GM21529 (cell line): ENCODE results near the gene CH25H.
A peak's percentile ranks its signal among the peaks of the same experiment; 100 is the strongest.
"Not testable (repeated sequence)": the region's sequence is repeated elsewhere in the genome, so short reads cannot be mapped to it uniquely, and the experiment has no call there.

ENCODE experiments used
- ATAC-seq: cut with Tn5 transposase; IDR thresholded peaks from one replicate; pipeline ENCODE4 v1.9.1; 2021; ENCODE audit not compliant: unreplicated experiment

The CH25H gene, protein sequence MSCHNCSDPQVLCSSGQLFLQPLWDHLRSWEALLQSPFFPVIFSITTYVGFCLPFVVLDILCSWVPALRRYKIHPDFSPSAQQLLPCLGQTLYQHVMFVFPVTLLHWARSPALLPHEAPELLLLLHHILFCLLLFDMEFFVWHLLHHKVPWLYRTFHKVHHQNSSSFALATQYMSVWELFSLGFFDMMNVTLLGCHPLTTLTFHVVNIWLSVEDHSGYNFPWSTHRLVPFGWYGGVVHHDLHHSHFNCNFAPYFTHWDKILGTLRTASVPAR

DNA sequence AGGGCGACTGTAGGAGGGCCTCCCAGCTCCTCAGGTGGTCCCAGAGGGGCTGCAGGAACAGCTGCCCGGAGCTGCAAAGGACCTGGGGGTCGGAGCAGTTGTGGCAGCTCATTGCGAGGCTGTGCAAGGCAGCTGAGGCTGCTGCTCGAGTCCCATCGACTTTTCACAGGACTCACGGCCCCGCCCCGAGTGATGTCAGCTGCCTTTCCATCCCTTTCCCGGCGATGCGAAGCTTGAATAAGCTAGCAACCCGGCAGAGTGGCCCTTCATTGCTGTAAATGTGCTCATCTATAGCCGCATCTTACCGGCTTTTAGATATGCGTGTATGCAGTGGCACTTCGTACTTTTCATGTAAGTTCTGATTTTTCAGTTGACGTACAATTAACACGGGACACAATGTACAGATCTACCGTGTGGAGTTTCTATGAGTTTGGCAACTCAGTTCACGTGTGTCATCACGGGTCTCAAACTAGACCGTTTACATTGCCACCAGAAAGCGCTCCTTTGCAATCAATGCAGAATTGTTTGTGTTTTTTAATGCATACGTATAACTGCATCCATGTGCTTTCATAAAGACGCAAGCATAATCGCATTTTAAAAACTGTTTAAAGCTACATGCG lies at the start of gene CH25H:
Gene CH25H, minus strand, starts transcription at position 137 of the 620 bp plus-strand sequence. Its CDS starts 25 bp downstream, at position 112.
- ATAC-seq = peak; percentile 36

- no peak for ATAC-seq
Observed at GRCh38 chr10:89256340-89256739, 49.2 kb upstream of the CH25H start.

GRCh38 chr10:89255793-89256192 lies 48.7 kb upstream of the CH25H start:
- ATAC-seq = no peak

GRCh38 chr10:89255091-89255579 lies 48.0 kb upstream of the CH25H start:
- ATAC-seq = not testable (repeated sequence)

DNA sequence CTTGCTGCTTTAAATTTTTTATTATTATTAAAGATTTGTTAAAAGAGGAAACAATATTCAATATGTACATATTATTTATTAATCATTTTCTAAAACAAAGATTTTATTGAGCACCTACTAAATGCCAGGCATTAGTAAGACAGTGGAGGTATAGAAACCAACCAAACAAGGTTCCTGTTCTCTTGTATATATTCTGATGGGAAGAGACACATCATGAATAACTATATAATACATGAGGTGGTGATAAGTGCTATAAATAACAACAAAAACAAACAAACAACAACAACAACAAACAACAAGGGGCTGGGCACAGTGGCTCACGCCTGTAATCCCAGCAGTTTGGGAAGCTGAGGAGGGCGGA lies 45.1 kb upstream of the CH25H start:
- ATAC-seq = no peak

GRCh38 chr10:89251409-89252224 lies 44.5 kb upstream of the CH25H start, which contains the start of gene LIPA:
LIPA (minus strand) TSS chr10:89251775; CDS start chr10:89247648, 4,127 bp downstream.
- peak; percentile 94 for ATAC-seq

- ATAC-seq = peak; percentile 0
Observed at GRCh38 chr10:89250865-89251408, 43.8 kb upstream of the CH25H start.

DNA sequence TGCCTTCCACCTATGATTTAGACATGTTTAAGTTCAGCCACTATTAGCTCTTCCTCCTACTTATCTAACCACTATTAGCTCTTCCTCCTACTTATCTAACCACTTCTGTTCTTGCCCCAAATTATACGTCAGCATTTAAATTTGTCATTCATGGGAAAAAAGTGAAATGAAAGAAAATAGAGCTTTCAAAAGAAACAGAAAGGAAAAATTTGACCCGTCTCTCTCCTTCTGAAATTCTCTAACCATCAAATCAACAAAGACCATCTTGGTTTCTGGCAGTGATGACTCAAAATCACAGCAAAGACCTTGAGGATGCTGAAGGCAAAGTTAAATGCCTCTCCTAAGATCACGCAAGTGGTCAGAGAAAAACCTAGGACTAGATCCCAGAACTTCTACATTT lies 41.9 kb upstream of the CH25H start:
- ATAC-seq = no peak

GRCh38 chr10:89247623-89248022 lies 40.5 kb upstream of the CH25H start:
- ATAC-seq = not testable (repeated sequence)

DNA sequence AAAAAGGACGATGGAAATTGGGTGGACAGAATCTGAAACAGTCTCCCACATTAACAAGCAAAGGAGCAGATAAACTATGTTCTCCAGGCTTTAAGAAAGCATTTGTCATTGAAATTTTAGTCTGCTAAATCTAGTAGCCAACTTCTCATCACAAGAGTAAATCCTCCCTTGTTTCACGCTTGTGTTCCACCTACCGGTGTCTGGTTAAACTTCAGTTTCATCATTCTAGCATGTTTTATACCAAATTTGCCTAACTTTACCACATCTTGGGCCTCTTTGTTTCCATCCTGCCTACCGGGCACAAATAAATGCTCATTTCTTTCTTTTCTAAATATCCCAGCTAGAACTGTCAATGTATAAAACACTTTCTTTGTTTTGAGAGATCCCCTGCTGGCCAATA lies 38.7 kb upstream of the CH25H start:
- ATAC-seq = peak; percentile 46

DNA sequence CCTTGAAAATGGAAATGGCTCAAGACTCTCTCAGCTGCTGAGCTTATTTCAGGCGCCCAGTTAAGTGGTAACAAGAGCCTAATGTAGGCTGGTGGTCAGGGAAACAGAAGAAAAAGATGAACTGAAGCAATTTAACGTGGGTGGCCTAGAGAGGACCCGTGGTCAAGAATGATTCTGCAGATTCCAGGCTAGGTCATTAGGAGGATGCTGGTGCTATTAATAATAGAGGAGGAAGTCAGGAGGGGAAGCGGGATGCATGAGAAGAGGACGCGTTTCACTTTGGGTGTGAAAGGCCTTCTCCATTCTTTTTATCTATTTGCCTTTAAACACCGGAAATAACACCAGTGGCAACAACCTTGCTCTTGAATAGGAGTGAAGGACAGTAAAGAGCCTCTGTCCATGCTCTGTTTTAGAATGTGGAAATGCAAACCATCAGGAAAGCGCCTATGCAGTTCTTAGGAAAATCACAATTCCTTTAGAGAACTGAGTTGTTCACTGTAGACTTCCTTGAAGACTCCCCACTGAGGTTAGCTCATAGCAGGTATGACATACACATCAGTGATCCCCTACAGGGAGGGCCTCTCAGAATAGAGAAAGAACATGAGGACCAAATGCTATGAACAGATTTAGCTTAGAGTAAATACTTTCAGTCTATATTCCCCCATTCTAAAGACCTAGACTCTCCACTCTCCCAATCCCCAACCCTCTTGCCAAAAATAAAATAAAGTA lies 35.9 kb upstream of the CH25H start:
- peak; percentile 41 for ATAC-seq

- ATAC-seq = no peak
Observed at GRCh38 chr10:89242345-89242684, 35.2 kb upstream of the CH25H start.

DNA sequence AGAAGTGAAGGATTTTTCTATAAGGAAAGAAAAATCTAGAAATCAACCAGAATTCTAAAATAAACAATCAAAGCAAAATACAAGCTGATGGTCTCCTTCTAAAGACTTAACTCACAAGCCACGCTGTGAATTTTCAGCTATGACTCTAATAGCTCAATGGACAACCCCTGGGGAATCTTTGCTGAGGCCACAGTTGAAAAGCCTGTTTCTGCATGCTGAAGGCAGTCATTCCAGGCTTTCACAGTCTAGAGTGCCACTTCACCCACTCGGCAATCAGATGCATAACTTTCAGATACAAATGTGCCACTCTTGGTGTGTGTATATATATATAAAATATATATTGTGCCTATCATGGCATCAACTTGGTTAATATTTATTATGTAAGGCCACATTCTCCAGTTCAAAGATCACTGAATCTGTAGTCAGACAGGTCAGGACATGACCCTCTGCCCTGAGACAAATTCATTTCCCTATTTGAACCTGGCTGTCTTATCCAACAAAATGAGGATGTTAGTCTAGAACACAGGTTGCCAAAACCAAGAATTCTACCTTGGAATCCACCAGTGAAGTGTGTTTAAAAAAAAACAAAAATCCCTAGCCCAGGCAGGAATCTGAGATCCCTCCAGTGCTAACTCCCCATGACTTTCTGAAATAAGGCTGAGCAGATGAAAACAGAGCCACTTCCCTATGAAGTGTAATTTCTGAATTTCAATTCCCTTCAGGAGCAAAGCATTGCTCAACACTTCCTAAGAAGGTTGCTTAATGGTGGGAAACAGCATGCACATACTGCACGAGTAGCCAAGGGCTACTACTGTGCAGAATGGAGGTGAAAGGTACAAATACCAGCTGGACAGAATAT lies 34.6 kb upstream of the CH25H start:
- peak; percentile 39 for ATAC-seq

GRCh38 chr10:89241026-89241425 lies 33.9 kb upstream of the CH25H start:
- ATAC-seq = no peak

DNA sequence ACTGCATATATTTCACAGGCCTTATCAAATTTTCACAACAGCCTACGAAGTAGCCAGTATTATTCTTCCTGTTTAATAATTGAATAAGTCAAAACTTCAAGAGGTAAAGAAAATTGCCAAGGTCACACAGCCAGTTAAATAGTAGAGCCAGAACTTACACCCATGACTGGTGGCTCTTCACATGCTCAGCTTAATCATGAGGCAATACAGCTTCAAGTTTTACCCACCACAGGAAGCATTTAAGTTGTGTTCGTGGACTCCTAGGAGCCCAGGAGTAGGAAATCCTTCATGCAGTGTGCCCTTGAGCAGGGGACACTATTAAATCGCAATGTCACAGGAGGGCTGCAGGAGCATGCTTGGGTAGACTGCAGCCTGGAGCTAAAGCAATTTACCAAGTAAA lies 33.4 kb upstream of the CH25H start:
- no peak for ATAC-seq

GRCh38 chr10:89238956-89239644 lies 32.0 kb upstream of the CH25H start:
- ATAC-seq = no peak

DNA sequence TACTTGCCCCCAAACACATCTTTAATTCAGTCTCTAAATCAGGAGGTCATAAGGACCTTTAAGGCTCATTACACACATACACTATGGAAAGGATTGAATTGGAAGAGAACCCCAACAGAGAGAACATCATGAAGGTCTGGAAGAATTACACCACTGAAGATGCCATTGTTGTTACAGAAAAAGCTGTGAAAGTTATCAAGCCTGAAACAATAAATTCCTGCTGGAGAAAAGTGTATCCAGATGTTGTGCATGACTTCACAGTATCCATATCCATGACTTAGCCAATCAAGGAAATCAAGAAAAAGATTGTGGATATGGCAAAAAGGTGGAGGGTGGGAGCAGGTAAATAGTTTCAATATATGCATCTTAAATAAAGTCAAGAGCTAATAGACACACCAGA lies 30.7 kb upstream of the CH25H start:
- ATAC-seq = no peak

DNA sequence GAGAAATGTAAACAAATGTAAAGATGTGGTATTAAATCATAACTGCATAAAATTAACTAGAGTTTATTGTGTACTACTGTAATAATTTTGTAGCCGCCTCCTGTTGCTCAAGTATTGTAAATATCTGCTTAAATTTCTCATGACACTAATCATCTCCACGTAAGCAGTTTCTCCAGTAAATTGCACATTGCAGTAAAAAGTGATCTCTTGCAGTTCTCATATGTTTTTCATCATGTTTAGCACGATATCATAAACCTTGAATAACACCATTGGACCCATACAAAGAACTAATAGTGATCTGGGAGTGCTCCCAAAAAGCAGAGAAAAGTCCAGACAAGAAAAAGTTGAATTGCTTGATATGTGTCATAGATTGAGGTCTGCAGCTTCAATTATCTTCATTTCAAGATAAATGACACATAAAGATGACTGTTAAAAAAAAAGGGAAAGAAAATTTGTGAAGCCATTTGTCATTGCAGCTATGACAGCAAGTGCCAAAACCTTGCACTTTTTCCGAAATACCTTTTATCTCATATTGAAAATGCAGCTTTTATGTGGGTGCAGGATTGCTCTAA lies 29.2 kb upstream of the CH25H start:
- ATAC-seq = no peak
